AG04449 (cell line): ENCODE results near the gene F2R.
"Not testable (repeated sequence)": the region's sequence is repeated elsewhere in the genome, so short reads cannot be mapped to it uniquely, and the experiment has no call there.

Experiments
- CTCF ChIA-PET: fragments of 350-600 bp; formaldehyde crosslinking; extraction: SDS; loops from one replicate; lab custom pipeline; 2021; ENCODE audit warnings: antibody characterized with exemption; lab: Yijun Ruan, JAX
- POLR2A ChIA-PET: fragments of 400-600, 350-600 bp; formaldehyde crosslinking; extraction: SDS; loops from one replicate; lab custom pipeline; 2020; ENCODE audit warnings: antibody characterized with exemption, inconsistent platforms; lab: Yijun Ruan, JAX
- DNase-seq: peaks from one replicate; pipeline ENCODE4 v3.0.0-alpha.2; 2010; ENCODE audit warnings: low read depth, low spot score
- H3K4me3 ChIP-seq: 2 replicates; pipeline ENCODE4 v1.5.1; 2011; ENCODE audit warnings: low read depth, mild to moderate bottlenecking, control low read depth, low read length
- CTCF ChIP-seq: IDR thresholded peaks from one replicate; pipeline ENCODE4 v1.5.1; 2011; ENCODE audit warnings: mild to moderate bottlenecking, moderate library complexity, low read length, control low read depth, inconsistent platforms; ENCODE audit not compliant: insufficient read depth; ENCODE audit errors: missing control alignments

The F2R gene

GRCh38 chr5:76771705-76772405, 55.9 kb downstream of the F2R start:
- ChIA-PET CTCF (interaction anchor here (11.2 kb wide), 1 partner anchor 167 kb away, joined by 363 read pairs; no protein-coding TSS in a partner anchor), POLR2A (no interaction called here)
- DNase-seq = no peak
- H3K4me3 ChIP-seq = no peak overlapping the region
- TF ChIP-seq CTCF = no peak

DNA sequence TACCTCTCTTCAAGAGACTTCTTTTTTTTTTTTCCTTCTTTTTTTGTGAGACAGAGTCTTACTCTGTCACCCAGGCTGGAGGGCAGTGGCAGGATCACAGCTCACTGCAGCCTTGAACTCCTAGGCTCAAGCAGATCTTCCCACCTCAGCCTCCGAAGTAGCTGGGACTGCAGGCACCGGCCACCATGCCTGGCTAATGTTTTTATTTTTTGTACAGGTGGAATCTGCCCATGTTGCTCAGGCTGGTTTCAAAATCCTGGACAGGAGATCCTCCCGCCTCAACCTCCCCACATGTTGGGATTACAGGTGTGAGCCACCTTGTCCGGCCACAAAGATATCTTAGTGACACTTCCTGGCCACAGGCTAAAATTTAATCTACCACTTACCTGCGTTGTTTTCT, 60.0 kb downstream of the F2R start:
- CTCF ChIA-PET = interaction anchor here (0.9 to 11.2 kb wide), 9 partner anchors 10 to 184 kb away, joined by 3 to 363 read pairs (median 7); no protein-coding TSS in a partner anchor
- no peak for TF ChIP-seq CTCF
- no peak overlapping the region for H3K4me3 ChIP-seq
- DNase-seq = no peak
- POLR2A ChIA-PET = no interaction called here

- DNase-seq = no peak
- CTCF ChIA-PET = interaction anchor here (0.6 to 11.2 kb wide), 8 partner anchors 8 to 185 kb away, joined by 3 to 363 read pairs (median 3); no protein-coding TSS in a partner anchor
- POLR2A ChIA-PET = no interaction called here
- no peak overlapping the region for H3K4me3 ChIP-seq
- TF ChIP-seq CTCF = no peak
Observed at GRCh38 chr5:76776391-76776790, 60.5 kb downstream of the F2R start.

GRCh38 chr5:76780616-76781015, 64.7 kb downstream of the F2R start:
- POLR2A ChIA-PET, H3K4me3 ChIP-seq, DNase-seq: not testable (repeated sequence)
- CTCF ChIA-PET = interaction anchor here (0.8 kb wide), 1 partner anchor 9 kb away, joined by 3 read pairs; no protein-coding TSS in a partner anchor

- CTCF ChIA-PET = interaction anchor here (0.9 to 1.5 kb wide), 2 partner anchors 180 to 182 kb away, joined by 3 to 6 read pairs; no protein-coding TSS in a partner anchor
- DNase-seq = no peak
- no peak overlapping the region for H3K4me3 ChIP-seq
- POLR2A ChIA-PET = no interaction called here
- TF ChIP-seq CTCF = no peak
Observed at GRCh38 chr5:76781775-76782174, 65.8 kb downstream of the F2R start.

- POLR2A ChIA-PET = no interaction called here
- CTCF ChIA-PET = interaction anchor here (1.5 to 1.7 kb wide), 2 partner anchors 8 to 182 kb away, joined by 6 to 17 read pairs; no protein-coding TSS in a partner anchor
- TF ChIP-seq CTCF = no peak
- no peak for DNase-seq
- no peak overlapping the region for H3K4me3 ChIP-seq
Observed at GRCh38 chr5:76782444-76782843, 66.5 kb downstream of the F2R start.
